Adipose tissue (tissue), 3 donors: ENCODE measurements around the gene GGTLC2. TPM values are rescaled to one million over a fixed set of nuclear protein-coding genes. Genes with fewer than 3 reads are reported as not detected.

Source experiments
- H3K27ac ChIP-seq: one replicate; pipeline ENCODE4 v1.5.1; 2013; ENCODE audit warnings: low read depth, low read length
- whole genome bisulfite sequencing, 3 donors: extraction: QIAGEN DNeasy Blood & Tissue Kit; methylation state at CpG; one replicate each; pipeline ENCODE4 v1.1.7; 2013; 5-methylcytosine and 5-hydroxymethylcytosine counted together
- polyA plus RNA-seq, 3 donors: library from polyadenylated mRNA; stranded (reverse); fragments of 200-250 nt; gene quantifications; one replicate each; pipeline ENCODE4 v1.2.3, GENCODE V29; 2013
- donor health status: healthy with polysubstance abuse.
- donor health status: Bipolar disorder and iron deficiency.
- donor health status: healthy.

The GGTLC2 gene
- polyA plus RNA-seq, 3 donors: not detected

GRCh38 chr22:22661275-22661674 lies 16.9 kb downstream of the GGTLC2 start:
- no peak overlapping the region for H3K27ac ChIP-seq
- 79 to 85% (median 83%) methylated on average over 4 of the region's 4 CpGs for WGBS, 3 donors

DNA sequence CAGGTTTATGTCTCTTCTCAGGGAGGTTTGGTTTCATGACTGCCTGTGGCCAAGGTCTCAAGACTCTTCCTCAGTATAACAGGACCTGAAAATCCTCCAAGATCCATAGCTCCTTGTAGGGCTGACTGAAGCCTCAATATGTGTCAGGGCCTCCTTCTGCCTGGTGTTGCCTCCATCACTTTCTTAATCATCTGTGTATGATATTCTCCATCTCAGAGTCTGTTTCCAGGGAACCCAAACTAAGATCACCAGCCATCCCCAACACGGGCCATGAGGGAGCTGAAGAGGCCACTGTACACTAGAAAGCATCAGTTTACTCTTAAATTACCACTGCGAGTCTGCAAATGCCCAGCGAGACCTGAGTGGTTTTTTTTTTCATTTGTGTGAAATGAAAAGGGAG lies 17.7 kb downstream of the GGTLC2 start:
- H3K27ac ChIP-seq: no peak overlapping the region
- 79 to 95% (median 88%) methylated on average over 3 of the region's 3 CpGs for WGBS, 3 donors

DNA sequence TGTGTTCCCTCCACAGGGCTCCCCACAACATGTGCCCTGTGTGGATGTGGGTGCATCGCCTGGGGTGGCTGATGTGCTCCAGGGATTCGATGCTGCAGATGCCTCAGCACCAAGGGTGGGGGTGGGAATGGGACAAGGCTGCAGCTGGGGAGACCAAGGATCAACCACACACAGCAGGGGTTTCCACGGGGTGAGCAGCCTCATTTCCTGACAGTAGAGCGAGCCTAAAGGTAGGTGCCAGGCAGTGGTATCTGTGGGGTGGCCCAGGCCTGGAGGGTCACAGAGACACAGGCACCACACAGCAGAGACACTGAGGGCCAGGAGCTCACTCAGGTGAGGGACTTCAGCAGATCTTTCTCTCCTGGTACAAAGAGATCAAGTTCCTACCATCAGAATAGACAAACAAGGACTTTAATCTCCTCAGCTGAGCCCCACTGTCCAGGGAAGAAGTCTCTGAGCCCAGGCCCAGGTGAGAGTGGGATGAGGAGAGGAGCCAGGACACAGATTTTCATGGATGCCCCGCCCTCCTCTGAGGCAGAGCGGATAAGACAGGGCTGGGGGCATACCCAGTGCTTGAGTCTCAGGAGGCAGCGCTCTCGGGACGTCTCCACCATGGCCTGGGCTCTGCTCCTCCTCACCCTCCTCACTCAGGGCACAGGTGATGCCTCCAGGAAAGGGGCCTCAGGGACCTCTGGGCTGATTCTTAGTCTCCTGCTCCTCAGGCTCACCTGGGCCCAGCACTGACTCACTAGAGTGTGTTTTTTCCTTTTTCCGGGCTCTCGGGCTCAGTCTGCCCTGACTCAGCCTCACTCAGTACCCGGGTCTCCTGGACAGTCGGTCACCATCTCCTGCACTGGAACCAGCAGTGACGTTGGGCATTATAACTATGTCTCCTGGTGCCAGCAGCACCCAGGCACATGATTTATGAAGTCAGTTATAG lies 19.7 kb downstream of the GGTLC2 start:
- H3K27ac ChIP-seq: no peak overlapping the region
- WGBS, 3 donors: 80 to 85% (median 83%) methylated on average over 14 of the region's 14 CpGs

DNA sequence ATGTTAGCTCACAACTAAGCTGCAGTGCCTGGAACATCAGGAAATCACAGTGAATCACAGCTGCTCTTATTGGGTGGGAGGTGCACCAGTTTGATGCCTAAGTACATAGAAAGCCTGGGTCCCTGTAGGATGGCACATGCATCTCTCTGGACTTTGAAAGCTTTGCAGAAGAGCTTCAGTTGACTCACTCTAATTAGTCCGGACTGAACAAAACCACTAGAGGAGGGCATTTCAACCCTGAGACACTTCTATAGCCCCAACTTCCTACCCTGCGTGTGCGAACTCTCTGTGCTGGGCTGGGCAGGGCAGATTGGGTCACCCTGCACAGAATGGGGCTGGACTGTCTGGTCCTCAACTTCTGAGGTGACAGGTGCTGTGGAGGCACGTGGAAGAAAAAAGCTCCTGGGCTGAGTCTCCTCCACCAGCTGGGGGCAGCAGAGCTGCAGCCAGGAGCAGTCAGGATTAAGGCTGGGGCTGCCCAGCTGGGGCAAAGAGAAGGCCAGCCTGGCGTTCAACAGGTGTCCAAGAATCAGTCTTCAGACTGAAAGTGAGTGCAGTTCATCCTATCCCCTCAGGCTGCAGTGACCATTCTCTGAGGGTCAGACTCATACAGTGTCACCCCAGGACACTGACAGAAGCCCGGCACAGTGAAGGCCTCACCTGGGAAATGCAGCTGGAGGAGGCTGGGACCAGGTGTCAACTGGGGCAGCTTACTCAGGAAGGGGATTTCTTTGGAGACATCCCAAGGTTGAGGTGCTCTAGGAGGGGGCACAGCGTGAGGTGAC lies 22.1 kb downstream of the GGTLC2 start:
- WGBS, 3 donors: 48 to 63% (median 62%) methylated on average over 7 of the region's 7 CpGs
- no peak overlapping the region for H3K27ac ChIP-seq

DNA sequence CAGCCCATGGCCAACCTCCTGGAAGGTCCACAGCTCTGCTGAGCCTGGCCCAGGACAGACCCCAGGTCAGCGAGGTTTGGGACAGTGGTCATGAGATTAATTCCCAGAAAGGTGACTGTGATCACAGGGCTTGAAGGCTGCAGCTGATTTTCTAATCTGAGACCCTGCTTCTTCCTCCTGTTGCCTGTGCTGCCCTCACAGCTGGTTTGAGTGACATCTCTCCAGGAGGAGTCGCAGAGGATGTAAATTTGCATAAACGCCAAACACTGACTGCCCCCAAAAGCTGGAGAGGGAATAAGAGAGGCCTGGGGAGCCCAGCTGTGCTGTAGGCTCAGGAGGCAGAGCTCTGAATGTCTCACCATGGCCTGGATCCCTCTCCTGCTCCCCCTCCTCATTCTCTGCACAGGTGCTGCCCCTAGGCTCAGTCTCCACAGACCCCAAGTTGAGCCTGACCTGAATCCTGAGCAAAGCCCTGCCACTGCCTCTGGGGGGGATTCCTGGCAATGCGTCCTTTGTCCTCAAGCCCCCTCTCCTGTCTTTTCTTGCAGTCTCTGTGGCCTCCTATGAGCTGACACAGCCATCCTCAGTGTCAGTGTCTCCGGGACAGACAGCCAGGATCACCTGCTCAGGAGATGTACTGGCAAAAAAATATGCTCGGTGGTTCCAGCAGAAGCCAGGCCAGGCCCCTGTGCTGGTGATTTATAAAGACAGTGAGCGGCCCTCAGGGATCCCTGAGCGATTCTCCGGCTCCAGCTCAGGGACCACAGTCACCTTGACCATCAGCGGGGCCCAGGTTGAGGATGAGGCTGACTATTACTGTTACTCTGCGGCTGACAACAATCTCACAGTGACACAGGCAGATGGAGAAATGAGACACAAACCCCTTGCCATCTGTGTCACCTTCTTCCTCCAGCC lies 23.8 kb downstream of the GGTLC2 start:
- WGBS, 3 donors: 82 to 88% (median 87%) methylated on average over 11 of the region's 11 CpGs
- H3K27ac ChIP-seq: no peak overlapping the region

DNA sequence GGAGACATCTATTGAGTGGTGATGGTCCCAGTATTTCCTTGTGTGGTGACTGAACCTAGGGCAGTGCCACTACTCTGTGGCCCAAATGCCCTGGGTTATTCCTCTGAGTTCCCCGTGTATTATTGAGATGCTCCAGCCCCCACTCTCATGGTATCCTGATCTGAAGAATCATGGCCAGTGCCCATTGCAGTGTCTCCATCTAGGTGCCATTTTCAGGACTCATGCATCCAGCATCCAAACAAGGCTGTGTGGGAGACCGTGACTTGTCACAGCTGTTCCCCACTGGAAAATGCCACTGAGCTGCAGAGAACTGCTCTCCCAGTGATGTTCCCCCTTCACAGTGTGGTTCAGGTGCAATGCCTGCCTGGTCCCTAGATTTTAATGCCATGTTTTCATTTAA lies 24.7 kb downstream of the GGTLC2 start:
- WGBS, 3 donors: 84 to 91% (median 88%) methylated on average over 2 of the region's 2 CpGs
- no peak overlapping the region for H3K27ac ChIP-seq

DNA sequence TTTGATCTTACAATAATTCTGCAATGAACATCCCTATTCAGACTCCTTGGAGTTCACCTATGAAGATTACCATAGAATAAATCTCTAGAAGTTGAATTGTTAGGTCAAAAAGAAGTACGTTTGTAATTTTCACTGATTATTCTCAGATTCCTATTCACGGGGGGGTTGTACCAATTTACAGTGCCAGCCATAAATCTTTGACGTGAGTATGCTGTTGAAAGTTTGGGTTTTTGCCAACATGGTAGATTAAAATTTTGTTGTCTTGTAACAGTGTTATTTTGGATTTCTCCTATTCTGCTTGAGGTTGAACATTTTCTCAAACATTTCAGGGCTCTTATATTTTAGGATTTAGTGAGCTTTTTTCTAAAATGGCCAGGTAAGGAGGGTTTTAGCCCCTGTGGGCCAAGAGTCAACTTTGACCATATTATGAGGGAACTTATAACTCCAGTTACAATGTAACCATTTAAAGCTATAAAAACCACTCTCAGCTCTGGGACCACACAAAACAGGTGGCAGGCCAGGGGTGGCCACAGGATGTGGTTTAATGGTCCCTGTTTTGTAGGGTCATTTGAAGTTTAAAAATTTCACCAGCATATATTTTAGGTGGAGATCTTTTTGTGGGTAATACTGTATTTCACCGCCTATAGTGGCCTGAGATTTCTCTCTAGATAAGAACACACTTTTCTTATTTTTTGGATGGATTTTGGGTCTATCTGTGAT lies 25.8 kb downstream of the GGTLC2 start:
- H3K27ac ChIP-seq: no peak overlapping the region
- 74 to 79% (median 76%) methylated on average over 4 of the region's 4 CpGs for WGBS, 3 donors

DNA sequence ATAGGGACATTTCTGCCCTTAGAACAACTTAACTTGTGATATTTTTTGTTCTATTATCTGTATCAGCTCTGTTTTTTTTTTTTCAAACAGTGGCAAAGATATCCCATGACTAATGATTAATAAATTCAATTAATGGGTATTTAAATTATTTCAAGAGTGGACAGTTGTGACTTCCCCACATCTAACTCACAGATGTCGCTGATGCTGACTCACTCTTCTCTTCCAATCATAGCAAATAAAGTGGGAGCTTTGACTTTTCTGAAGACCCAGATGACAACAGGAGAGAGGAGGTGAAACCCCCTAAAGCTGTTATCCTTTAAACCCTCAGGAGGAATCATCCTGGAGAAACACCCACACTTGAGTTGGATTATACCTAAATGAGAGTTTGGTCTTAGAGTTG lies 27.1 kb downstream of the GGTLC2 start:
- WGBS, 3 donors: 93 to 95% (median 94%) methylated on average over 1 of the region's 1 CpG
- no peak overlapping the region for H3K27ac ChIP-seq

DNA sequence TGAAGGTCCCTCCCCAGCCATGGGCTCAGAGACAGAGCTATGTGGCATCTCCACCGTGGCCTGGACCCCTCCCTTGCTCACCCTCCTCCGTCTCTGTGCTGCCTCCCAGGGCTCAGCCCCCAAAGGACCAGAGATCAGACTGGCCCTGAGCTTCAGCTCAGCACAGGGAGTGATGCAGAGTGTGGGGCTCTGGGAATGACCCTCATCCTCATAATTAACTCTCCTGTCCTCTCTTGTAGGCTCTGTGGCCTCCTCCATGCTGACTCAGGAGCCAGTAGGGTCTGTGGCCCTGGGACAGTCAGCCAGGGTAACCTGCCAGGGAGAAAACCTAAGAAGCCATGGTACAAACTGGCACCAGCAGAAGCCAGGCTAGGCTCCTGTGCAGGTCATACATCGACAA lies 28.7 kb downstream of the GGTLC2 start:
- no peak overlapping the region for H3K27ac ChIP-seq
- WGBS, 3 donors: 50 to 74% (median 72%) methylated on average over 3 of the region's 3 CpGs

GRCh38 chr22:22673628-22674027 lies 29.2 kb downstream of the GGTLC2 start:
- no peak overlapping the region for H3K27ac ChIP-seq
- WGBS, 3 donors: 77 to 87% (median 81%) methylated on average over 2 of the region's 2 CpGs

GRCh38 chr22:22674467-22674866 lies 30.1 kb downstream of the GGTLC2 start:
- H3K27ac ChIP-seq: no peak overlapping the region
- 87 to 90% (median 89%) methylated on average over 4 of the region's 4 CpGs for WGBS, 3 donors

DNA sequence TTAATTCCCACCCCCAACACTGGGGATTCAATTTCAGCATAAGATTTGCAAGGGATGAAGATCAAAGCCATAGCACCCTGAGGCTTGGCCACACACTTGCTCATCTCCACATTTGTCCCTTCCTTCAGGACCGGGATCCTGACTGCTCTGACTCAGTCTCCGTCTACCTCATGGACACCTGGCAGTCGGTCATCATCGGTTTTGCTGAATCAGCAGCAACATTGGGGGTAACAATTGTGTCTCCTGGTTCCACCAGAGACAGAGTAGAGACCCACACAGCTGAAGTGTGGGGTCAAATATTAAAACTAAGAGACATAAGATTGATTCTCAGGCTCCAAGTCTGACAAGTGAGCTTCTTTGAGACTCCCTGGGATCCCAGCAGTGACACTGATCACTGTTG lies 34.6 kb downstream of the GGTLC2 start:
- no peak overlapping the region for H3K27ac ChIP-seq
- WGBS, 3 donors: 87 to 91% (median 91%) methylated on average over 4 of the region's 4 CpGs

GRCh38 chr22:22680396-22680795 lies 36.0 kb downstream of the GGTLC2 start:
- no peak overlapping the region for H3K27ac ChIP-seq
- WGBS, 3 donors: 90 to 96% (median 90%) methylated on average over 4 of the region's 4 CpGs

- H3K27ac ChIP-seq: no peak overlapping the region
- WGBS, 3 donors: 31 to 43% (median 41%) methylated on average over 3 of the region's 3 CpGs
These were observed 36.9 kb downstream of the GGTLC2 start for GRCh38 chr22:22681221-22681739.

DNA sequence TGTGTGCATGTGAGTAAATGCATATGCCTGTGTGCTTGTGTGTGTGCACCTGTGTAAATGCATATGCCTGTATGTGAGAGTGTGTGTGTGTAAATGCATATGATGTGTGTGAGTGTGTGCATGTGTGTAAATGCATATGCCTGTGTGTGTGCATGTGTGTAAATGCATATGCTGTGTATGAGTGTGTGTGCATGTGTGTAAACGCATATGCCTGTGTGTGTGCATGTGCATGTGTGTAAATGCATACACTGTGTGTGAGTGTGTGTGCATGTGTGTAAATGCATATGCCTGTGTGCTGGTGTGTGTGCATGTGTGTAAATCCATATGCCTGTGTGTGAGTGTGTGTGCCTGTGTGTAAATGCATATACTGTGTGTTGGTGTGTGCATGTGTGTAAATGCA lies 37.8 kb downstream of the GGTLC2 start:
- H3K27ac ChIP-seq: no peak overlapping the region
- WGBS, 3 donors: 91 to 100% (median 96%) methylated on average over 1 of the region's 1 CpG

DNA sequence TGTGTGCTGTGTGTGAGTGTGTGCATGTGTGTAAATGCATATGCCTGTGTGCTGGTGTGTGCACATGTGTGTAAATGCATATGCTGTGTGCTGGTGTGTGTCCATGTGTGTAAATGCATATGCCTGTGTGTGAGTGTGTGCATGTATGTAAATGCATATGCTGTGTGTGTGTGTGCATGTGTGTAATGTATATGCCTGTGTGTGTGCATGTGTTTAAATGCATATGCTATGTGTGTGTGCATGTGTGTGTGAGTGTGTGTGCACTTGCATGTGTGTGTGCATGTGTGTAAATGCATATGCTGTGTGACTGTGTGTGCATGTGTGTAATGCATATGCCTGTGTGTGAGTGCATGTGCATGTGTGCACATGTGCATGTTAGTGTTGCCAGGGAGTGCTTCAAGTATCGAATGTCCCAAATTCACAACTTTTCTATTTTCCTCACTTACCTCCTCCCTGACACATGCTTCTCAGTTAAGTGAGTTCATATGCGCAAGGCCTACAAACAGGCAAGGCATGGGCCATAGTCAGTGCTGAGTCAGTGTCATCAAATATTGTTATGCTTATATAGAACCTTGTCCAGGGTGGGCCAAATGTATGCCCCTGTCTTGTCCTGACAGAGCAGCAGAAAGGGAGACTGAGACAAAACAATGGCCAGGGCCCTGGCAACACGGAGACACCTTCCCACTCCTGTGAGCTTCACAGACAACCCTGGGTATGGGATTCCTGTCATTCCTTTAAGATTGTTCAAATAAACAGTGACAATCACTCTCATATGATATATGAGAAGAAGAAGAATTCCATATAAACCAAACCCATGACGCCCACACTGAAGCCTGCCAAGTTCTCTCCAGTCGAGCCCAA lies 38.6 kb downstream of the GGTLC2 start:
- no peak overlapping the region for H3K27ac ChIP-seq
- WGBS, 3 donors: 86 to 91% (median 90%) methylated on average over 5 of the region's 5 CpGs
